NCI-H2227 (cell line): ENCODE data around the gene YEATS4.

Experiments
- DNase-seq: peaks from one replicate; lab custom pipeline; 2025; ENCODE audit not compliant: unreplicated experiment; lab: John Stamatoyannopoulos, UW

The YEATS4 gene

GRCh38 chr12:69341328-69341727, 18.2 kb upstream of the YEATS4 start:
- DNase-seq, result no peak

GRCh38 chr12:69342421-69342820, 17.1 kb upstream of the YEATS4 start:
- DNase-seq, result no peak

DNA sequence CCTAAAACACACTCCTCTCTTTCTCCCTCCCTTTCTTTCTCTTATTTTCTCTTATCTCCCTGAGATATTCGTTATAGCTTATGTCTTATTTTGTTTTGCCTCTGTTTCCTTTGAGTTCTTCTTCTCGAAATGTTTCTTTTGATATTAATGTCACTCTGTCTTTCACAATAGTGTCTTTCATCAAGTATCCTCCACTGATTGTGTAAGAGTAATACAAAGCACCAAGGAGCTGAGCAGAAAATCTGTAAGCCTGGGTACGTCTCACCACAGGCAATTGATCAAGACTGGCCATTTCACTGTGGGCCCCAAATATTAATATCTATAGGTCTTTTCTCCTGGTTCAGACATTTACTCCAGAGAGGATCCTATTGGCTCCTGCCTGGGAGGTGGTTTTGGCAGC, 16.2 kb upstream of the YEATS4 start:
- no peak for DNase-seq

- no peak for DNase-seq
Measured at GRCh38 chr12:69343885-69344612, 15.5 kb upstream of the YEATS4 start.

DNA sequence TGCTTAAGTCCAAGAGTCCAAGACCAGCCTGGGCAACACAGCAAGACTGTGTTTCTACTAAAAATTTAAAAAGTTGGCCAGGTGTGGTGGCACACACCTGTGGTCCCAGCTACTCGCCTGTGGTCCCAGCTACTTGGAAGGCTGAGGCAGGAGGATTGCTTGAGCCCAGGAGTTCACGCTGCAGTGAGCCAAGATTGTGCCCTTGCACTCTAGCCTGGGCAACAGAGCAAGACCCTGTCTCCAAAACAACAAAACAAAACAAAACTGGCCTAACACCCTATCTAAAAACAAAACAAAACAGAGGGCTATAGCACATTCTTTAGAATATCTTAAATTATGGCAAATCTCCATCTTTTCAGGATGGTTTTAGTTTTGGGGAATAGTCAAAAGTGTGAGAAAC, 14.5 kb upstream of the YEATS4 start:
- no peak for DNase-seq

GRCh38 chr12:69345742-69346141, 13.8 kb upstream of the YEATS4 start:
- DNase-seq, result no peak

GRCh38 chr12:69348162-69348938, 11.2 kb upstream of the YEATS4 start, which contains the start of gene LYZ:
LYZ (plus strand) TSS chr12:69348381; CDS start chr12:69348409, 28 bp downstream.
- no peak for DNase-seq

DNA sequence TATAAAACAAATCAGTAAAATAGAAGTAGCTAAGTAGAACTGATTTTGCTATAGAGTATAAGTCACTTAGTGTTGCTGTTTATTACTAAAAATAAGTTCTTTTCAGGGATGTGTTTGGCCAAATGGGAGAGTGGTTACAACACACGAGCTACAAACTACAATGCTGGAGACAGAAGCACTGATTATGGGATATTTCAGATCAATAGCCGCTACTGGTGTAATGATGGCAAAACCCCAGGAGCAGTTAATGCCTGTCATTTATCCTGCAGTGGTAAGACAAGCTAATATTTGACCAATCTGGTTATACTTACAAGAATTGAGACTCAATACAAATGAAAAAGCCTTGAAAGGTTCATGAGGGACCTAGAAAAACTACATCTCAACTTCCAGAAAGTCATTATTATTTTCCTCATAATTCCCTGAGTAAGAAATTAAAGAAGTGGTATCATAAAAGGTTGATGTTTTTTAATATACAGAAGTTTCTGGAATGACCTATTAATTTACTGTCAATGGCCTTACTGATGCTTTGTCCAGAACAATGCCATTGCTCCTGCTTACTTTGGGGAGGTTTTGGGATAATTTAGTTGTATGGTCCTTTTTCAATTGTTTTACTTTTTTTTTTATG, 9.4 kb upstream of the YEATS4 start:
- no peak for DNase-seq

- DNase-seq, result no peak
Measured at GRCh38 chr12:69350777-69351176, 8.8 kb upstream of the YEATS4 start.

GRCh38 chr12:69351462-69352236, 7.9 kb upstream of the YEATS4 start:
- no peak for DNase-seq

DNA sequence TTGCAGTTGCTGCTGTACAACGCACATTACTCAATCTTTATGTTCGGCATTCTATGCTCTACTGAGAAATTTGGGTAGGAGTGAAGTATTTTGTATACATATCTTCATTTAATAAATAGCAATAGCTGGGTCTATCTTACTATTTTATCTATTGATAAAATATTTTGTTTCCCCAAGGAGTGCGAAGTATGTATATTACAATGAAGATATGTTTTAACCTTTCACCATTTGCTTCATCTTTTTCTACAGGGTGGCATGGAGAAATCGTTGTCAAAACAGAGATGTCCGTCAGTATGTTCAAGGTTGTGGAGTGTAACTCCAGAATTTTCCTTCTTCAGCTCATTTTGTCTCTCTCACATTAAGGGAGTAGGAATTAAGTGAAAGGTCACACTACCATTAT, 6.6 kb upstream of the YEATS4 start:
- no peak for DNase-seq

- no peak for DNase-seq
Measured at GRCh38 chr12:69354172-69354555, 5.4 kb upstream of the YEATS4 start.

- peak; percentile 4 for DNase-seq
Measured at GRCh38 chr12:69354556-69355187, 4.9 kb upstream of the YEATS4 start.

DNA sequence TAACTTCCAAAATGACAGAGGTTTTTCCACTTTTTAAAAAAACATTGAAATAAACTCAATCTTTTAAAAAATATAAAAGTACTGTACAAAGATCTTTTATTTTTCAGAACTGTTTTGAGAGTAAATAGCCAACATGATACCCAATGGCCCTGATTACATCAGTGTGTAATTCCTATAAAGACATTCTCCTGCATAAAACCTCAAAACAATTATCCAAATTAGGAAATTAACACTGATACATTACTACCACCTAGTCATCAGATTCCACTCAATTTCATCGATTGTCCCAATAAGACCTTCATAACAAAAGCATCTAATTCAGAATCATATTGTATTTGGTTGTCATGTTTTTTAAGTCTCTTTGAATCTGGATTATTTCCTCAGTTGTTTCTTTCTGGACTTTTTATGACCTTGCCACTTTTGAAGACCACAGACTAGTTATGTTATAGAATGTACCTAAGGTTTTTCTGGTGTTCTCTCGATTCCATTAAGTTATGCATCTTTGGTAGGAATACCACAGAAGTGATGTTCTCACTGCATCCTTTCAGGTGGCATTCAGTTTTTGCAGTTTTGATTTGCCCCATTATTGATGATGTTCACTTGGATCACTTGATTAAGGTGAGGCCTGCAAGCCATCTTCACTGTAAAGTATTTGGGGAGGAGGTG, 4.0 kb upstream of the YEATS4 start:
- no peak for DNase-seq

GRCh38 chr12:69360348-69360672, 767 bp downstream of the YEATS4 start:
- no peak for DNase-seq

DNA sequence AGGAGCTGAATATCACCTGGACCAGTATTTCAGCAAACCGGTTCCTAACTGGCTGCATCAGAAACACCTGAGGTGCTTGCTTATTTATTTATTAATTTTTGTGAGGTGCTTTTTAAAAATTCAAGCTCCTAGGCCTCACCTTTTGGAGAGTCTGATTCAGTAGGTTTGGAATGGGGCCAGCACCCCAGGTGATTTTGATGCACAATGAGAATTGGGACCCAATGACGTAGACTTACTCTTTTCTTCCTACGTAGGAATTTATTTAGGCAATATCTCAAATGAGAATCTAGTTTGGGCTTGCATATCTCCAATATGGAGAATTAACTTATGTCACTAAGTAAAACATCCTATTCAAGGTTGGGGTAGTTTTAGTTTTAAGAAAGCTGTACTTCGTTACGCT, 7.3 kb downstream of the YEATS4 start:
- DNase-seq, result no peak

DNA sequence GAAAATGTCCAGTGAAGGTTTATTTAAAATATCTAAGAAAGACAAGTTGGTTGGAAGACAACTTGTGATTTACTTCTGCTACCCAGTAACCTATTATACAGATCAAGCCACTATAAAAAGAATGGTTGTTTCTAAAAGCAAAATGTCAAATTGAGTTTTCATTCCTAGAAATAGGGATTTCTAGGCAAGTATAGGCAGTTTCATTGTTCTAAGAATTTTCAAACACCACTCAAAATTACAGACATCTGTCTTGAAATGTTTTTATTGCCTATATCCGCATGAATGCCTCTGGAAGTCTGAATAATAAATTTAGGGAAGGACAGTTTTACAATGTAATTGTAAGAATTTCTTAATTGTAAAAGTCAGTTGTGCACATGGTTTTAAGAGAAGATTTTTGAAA, 8.6 kb downstream of the YEATS4 start:
- no peak for DNase-seq

GRCh38 chr12:69383074-69383473, 23.5 kb downstream of the YEATS4 start:
- DNase-seq, result no peak

GRCh38 chr12:69385038-69385437, 25.5 kb downstream of the YEATS4 start:
- DNase-seq, result no peak

GRCh38 chr12:69386921-69387320, 27.4 kb downstream of the YEATS4 start:
- DNase-seq, result no peak
